ENCODE data around the gene ASPRV1.
A peak's percentile ranks its signal among the peaks of the same experiment; 100 is the strongest.

Gene ASPRV1

GRCh38 chr2:69937968-69938367 lies 23.5 kb downstream of the ASPRV1 start:
- DNase-seq = no peak

DNA sequence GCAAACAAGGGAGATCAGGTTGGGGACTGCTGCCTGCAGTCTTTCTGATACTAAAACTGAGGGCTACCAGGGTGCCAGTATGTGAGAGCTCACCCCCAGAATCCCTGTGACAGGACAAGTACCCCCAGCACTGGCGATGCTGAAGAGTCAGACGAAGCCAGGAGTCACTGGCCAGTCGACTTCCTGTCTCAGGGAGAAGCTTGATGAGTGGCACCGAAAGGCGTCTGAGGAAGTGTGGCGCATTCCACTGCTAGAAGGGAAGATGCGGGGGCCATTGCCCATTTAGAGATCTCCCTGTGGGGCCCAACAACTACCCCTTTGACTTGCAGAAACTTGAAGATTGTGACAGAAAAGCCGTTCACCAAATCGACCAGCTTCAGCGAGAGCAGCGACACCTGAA lies 24.5 kb downstream of the ASPRV1 start:
- DNase-seq = no peak

DNA sequence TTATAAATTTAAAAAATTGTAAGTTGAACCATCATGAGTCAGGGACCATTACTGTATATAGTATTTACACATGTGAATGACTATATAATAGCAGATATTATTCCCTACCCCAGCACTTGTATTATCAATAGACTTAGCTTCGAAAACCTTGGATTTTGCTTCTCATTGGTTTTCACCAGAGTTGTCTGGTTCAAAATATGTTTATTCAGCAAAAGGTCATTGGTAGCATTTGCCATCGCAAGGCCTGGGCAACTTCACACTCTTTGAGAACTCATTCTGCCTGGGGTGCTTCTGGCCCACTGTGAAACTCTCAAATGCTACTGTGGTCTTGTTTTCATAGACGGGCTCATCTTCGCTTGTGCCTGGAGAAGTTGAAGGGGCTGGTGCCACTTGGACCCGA lies 26.4 kb downstream of the ASPRV1 start:
- no peak for DNase-seq

GRCh38 chr2:69934614-69934908 lies 26.9 kb downstream of the ASPRV1 start:
- no peak for DNase-seq

- DNase-seq = peak; percentile 91 to 98
Measured at GRCh38 chr2:69933839-69934613, 27.4 kb downstream of the ASPRV1 start.

DNA sequence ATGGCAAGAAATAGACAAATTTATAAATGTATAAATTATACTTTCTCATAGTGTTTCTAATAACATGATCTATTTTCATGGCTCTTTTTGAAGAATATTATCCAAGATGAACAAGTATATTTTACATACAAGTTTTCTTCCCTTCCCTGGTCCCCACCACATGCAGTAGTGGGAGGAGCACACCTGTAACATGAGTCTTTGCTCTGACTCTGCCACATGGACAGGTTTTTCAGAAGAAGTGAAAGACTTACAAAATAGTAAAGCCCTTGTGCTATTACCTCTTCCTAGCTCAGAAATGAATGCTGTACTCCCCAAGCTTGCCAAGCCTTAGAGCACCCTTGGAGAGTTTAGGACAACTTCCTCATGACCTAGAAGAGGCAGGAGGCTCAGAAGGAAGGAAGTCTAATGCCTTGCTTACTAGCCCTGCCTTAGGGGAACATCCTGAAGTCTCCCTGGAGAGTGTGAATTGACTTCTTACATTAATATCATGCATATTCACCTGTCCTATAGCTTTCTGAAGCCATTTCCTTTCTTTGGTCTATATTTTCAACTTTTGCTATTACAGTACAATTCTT lies 28.1 kb downstream of the ASPRV1 start:
- DNase-seq = peak; percentile 63 to 79

GRCh38 chr2:69932596-69932922 lies 28.9 kb downstream of the ASPRV1 start:
- no peak for DNase-seq

DNA sequence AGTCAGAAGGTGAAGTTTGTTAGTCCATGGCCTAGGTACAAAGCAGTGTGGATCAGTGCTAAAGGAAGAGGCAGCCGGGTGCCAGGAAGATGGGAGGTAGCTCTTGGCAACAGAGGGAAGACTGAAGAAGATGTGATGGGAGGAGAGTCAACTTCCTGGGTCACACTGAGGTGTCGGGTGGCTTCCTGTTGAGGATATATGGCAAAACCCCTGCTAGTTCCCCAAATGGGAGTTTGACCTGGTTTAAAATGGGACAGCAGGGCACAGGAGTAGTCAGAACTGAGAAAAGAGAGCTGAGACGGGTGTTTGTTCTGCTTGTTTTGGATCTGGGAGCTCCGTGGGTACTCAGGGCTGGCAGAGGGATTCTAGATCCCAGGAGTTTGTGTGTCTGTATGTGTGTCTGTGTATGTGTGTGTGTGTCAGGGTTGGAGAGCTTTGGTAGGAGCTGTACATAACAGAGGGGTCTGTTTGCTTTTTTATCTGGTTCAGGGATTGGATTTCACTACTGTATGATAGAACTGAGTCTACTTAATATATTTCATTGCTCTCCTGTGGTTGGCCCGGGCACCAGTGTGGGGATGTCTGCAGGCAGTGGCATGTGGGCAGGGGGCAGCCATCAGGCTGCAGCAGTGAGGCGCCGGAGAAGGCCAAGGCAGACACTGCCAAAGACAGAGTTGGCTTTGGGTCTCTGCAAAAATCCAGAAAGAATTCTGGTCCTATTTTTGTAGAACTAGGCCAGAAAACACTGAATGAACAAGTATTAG lies 29.4 kb downstream of the ASPRV1 start:
- no peak for DNase-seq

GRCh38 chr2:69926849-69927515 lies 34.4 kb downstream of the ASPRV1 start:
- DNase-seq = peak; percentile 40 to 75

DNA sequence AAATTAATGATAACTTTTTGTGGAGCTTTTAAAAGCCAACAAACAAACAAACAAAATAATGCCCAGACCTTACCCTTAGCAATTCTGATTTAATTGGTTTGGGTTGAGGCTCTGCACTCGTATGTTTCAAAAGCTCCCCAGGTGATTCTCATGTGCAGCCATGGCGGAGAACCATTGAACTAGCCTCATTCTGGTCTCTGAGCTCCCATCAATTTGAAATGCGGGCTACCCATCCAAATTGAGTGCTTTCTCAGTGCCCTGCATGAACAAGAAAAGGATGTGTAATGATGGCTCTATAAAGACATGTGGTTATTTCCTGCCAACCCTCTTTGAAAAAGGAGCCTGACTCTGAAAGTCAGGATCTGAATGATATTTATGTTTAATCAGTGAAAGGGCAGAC lies 38.3 kb downstream of the ASPRV1 start:
- no peak for DNase-seq

DNA sequence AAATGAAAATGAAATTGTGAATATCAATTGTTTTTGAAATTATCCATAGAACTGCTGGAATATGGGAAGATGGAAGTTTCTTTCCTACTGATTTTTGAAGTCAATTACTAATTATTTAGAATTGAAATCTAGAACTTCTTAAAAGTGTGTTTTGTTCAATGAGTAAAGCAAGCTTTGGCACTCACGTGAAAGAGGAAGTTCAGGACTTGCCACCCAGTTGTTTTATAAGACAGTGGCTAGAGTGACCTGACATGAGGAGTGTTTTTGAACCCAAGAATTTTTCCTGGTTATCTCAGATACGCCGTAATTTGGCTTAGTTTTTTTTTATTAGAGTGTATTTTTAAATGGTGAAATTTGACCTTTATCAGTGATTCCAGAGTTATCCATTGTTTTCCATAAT lies 43.0 kb downstream of the ASPRV1 start:
- DNase-seq = peak; percentile 52 to 57

- DNase-seq = peak; percentile 80 to 87
Measured at GRCh38 chr2:69917852-69918251, 43.6 kb downstream of the ASPRV1 start.

- DNase-seq = peak in 1 of 2 donors; percentile 36
Measured at GRCh38 chr2:69916106-69916505, 45.3 kb downstream of the ASPRV1 start.

- DNase-seq = no peak
Measured at GRCh38 chr2:69914950-69915945, 46.2 kb downstream of the ASPRV1 start, which contains the start of gene MXD1. Gene MXD1 (plus strand): TSS chr2:69915109. CDS start chr2:69915331, 222 bp downstream.

DNA sequence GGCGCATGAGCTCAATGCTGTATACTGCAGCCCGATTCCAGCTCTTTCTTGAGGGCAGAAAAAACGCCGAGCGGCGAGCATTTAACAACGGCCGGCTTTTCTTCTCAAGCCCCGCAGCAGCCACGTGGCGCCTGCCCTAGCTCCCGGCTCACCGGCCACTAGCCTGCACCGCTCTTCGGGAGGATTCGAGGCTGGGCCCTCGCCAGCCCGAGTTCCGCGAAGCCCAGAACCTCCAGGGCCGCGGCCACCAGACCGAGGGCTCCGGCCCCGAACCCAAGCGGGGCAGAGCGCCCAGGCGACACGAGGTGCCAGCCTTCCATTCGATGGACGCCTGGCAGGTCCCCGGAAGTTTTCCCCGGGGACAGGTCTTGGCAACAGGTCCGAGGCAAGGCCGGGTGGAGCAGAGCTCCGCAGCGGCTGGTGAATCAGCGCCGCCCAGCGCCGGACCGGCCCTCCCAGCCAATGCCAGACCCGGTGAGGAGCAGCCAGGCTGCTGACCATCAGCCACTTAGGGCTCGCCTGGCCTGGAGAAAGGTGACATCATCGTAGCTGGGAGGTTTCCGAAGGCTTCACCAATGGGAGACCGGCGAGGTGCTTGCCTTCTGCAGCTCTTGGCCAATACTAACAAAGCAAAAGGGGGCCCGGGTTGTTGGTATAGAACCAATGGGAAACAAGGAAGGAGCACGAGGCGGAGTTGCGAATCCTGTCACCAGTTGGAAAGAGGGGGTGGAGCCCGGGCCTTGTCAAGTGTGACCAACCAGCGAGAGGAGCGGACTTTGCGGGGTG lies 47.1 kb downstream of the ASPRV1 start:
- DNase-seq = peak; percentile 100

DNA sequence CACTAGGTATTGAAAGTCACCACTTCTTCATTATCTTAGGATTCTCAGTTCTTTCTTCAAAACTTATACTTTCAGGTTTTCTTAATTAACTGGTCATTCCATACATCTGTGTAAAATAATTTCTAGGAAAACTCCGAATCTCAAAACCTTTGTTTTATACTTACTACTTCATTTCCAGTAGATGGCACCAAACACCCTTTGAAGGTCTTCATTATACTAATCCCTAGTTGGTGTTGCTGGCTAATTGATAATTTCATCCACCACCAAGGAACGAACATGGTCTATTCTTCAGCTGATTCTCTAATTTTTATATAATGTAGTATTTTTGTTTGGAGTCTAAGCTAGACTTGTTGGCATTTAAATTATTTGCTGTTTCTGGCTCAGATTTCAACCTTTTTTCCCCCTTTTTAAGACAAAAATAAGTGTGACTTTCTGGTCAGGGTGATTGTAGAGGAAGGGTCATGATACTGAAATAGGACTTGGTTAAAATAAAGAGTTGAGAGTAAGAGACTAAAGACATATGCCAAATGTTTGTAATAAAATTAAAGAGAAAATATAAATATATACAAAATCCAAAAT lies 49.4 kb downstream of the ASPRV1 start:
- peak; percentile 50 to 77 for DNase-seq

Data from inflammatory macrophage treated with lipopolysaccharide for 1 hour (primary cell).